Tibial artery (tissue), 4 donors: Measurements from ENCODE around the gene PLEKHA5.
"Not testable (repeated sequence)": the region's sequence is repeated elsewhere in the genome, so short reads cannot be mapped to it uniquely, and the experiment has no call there.

Source experiments
- DNase-seq, 2 donors: peaks; one replicate each; pipeline ENCODE4 v3.0.0-alpha.2; 2019
- H3K27ac ChIP-seq, 2 donors: fragments of 200-600 bp; sonication (generic) in 1 of 2; 1 replicate in 1 of 2; 2 replicates in 1 of 2; pipeline ENCODE4 v1.5.1; 2018 to 2019; ENCODE audit warnings: mild to moderate bottlenecking in 1 of 2
- H3K27me3 ChIP-seq, 2 donors: fragments of 200-600 bp; sonication (generic) in 1 of 2; one replicate each; pipeline versions ENCODE4 v1.5.1 to v1.6.0; 2016 to 2019
- H3K36me3 ChIP-seq, 3 donors: fragments of 200-600 bp; sonication (generic) in 2 of 3; one replicate each; pipeline ENCODE4 v1.5.1; 2016 to 2019; ENCODE audit warnings: mild to moderate bottlenecking in 2 of 3
- H3K4me1 ChIP-seq, 4 donors: fragments of 200-600 bp; sonication (generic) in 2 of 4; 1 replicate in 3 of 4; 2 replicates in 1 of 4; pipeline ENCODE4 v1.5.1; 2016 to 2019
- H3K4me3 ChIP-seq, 2 donors: fragments of 200-600 bp; sonication (generic) in 1 of 2; 1 replicate in 1 of 2; 2 replicates in 1 of 2; pipeline ENCODE4 v1.5.1; 2018 to 2019; ENCODE audit warnings: mild to moderate bottlenecking in 2 of 2
- H3K9me3 ChIP-seq, 3 donors: fragments of 200-600 bp; sonication (generic) in 1 of 3; one replicate each; pipeline ENCODE4 v1.5.1; 2016 to 2019
- CTCF ChIP-seq, 2 experiments: fragments of 200-600 bp in 1 of 2; fragments of 450-650 bp in 1 of 2; IDR thresholded peaks; one replicate each; pipeline ENCODE4 v1.5.1; 2017 to 2019; ENCODE audit warnings: antibody characterized with exemption in 2 of 2, mild to moderate bottlenecking in 1 of 2, moderate library complexity in 1 of 2
- intact Hi-C: fragments of 100-400 bp; cut with DNase I; formaldehyde crosslinking; loops from one replicate; pipeline ENCODE4 v1.15.0; 2023; ENCODE audit warnings: low total_unique reads

Gene PLEKHA5

GRCh38 chr12:19088606-19089005 lies 40.9 kb upstream of the PLEKHA5 start:
- H3K27ac ChIP-seq, result no peak overlapping the region
- no peaks in the 10 kb centered on the region for H3K9me3 ChIP-seq
- DNase-seq, result no peak
- no peak for TF ChIP-seq CTCF (IDR thresholded peaks at IDR 0.05)
- intact Hi-C loops, result no loop called here
- no peaks in the 10 kb centered on the region for H3K4me1 ChIP-seq
- no peaks in the 10 kb centered on the region for H3K27me3 ChIP-seq
- no peak overlapping the region for H3K4me3 ChIP-seq
- no peaks in the 10 kb centered on the region for H3K36me3 ChIP-seq

GRCh38 chr12:19092482-19092881 lies 37.1 kb upstream of the PLEKHA5 start:
- H3K36me3 ChIP-seq, H3K27me3 ChIP-seq, H3K9me3 ChIP-seq, H3K27ac ChIP-seq, DNase-seq, H3K4me3 ChIP-seq, H3K4me1 ChIP-seq, intact Hi-C loops: not testable (repeated sequence)

GRCh38 chr12:19093218-19093617 lies 36.3 kb upstream of the PLEKHA5 start:
- no peak for TF ChIP-seq CTCF (IDR thresholded peaks at IDR 0.05)
- Histone ChIP-seq H3K36me3 (no peaks in the 10 kb centered on the region), H3K27ac (no peak overlapping the region), H3K4me1 (no peaks in the 10 kb centered on the region), H3K4me3 (no peak overlapping the region), H3K9me3 (no peaks in the 10 kb centered on the region), H3K27me3 (no peaks in the 10 kb centered on the region)
- DNase-seq, result no peak
- intact Hi-C loops, result no loop called here

GRCh38 chr12:19095331-19095730 lies 34.2 kb upstream of the PLEKHA5 start:
- Histone ChIP-seq H3K36me3 (no peaks in the 10 kb centered on the region), H3K27ac (no peak overlapping the region), H3K9me3 (no peaks in the 10 kb centered on the region), H3K4me1 (no peaks in the 10 kb centered on the region), H3K27me3 (no peaks in the 10 kb centered on the region), H3K4me3 (no peak overlapping the region)
- no peak for DNase-seq
- no peak for TF ChIP-seq CTCF (IDR thresholded peaks at IDR 0.05)
- intact Hi-C loops, result no loop called here

GRCh38 chr12:19095756-19096480 lies 33.6 kb upstream of the PLEKHA5 start:
- intact Hi-C loops, result no loop called here
- Histone ChIP-seq H3K36me3 (no peaks in the 10 kb centered on the region), H3K9me3 (no peaks in the 10 kb centered on the region), H3K4me1 (no peaks in the 10 kb centered on the region), H3K27ac (no peak overlapping the region), H3K4me3 (no peak overlapping the region), H3K27me3 (no peaks in the 10 kb centered on the region)
- TF ChIP-seq CTCF (IDR thresholded peaks at IDR 0.05), result no peak
- DNase-seq, result no peak

GRCh38 chr12:19105463-19105862 lies 24.1 kb upstream of the PLEKHA5 start:
- DNase-seq, result no peak
- Histone ChIP-seq H3K9me3 (no peaks in the 10 kb centered on the region), H3K4me1 (no peaks in the 10 kb centered on the region), H3K36me3 (no peaks in the 10 kb centered on the region), H3K4me3 (no peak overlapping the region), H3K27me3 (no peaks in the 10 kb centered on the region), H3K27ac (no peak overlapping the region)
- no peak for TF ChIP-seq CTCF (IDR thresholded peaks at IDR 0.05)
- intact Hi-C loops, result no loop called here
